Caco-2 (cell line): Measurements from ENCODE around the gene ALG6. TPM values are rescaled to one million over a fixed set of nuclear protein-coding genes. Genes with fewer than 3 reads are reported as not detected.
"Not testable (repeated sequence)": the region's sequence is repeated elsewhere in the genome, so short reads cannot be mapped to it uniquely, and the experiment has no call there.

Experiments
- BruUV-seq: library from RNA; stranded (reverse); fragments of 400-500 nt; replicated peaks from 2 replicates; lab custom pipeline; 2021; lab: Mats Ljungman, UMichigan
- CTCF ChIA-PET: fragments of 300-600 bp; sonication (Branson Sonifier 250); formaldehyde crosslinking; loops from one replicate; lab custom pipeline; 2022; ENCODE audit warnings: antibody characterized with exemption; lab: Charles Lee
- POLR2A ChIA-PET: fragments of 300-600 bp; sonication (Branson Sonifier 250); formaldehyde crosslinking; loops from one replicate; lab custom pipeline; 2022; ENCODE audit warnings: antibody characterized with exemption; lab: Charles Lee
- DNase-seq, 2 experiments: peaks; one replicate each; pipeline versions ENCODE4 v3.0.0 to v3.0.0-alpha.2; 2020 to 2022
- H3K27me3 ChIP-seq: replicated peaks from 2 replicates; pipeline ENCODE4 v1.6.0; 2011; ENCODE audit warnings: low read length; ENCODE audit not compliant: control insufficient read depth, insufficient read depth
- H3K36me3 ChIP-seq: 2 replicates; pipeline ENCODE4 v1.5.1; 2011; ENCODE audit warnings: low read length; ENCODE audit not compliant: control insufficient read depth, insufficient read depth
- H3K4me1 ChIP-seq: fragments of 250-450 bp; sonication (Bioruptor Pico); 2 replicates; pipeline ENCODE4 v1.5.1; 2020; ENCODE audit warnings: mild to moderate bottlenecking
- H3K4me3 ChIP-seq: 2 replicates; pipeline ENCODE4 v1.5.1; 2011; ENCODE audit warnings: low read depth, mild to moderate bottlenecking, control low read depth, low read length
- H3K9me3 ChIP-seq: fragments of 250-450 bp; sonication (Bioruptor Pico); 2 replicates; pipeline ENCODE4 v1.5.1; 2020; ENCODE audit warnings: mild to moderate bottlenecking, moderate library complexity
- H3K27ac Mint-ChIP-seq: one replicate; pipeline ENCODE4 v1.8.0; 2022; ENCODE audit warnings: mixed read lengths; ENCODE audit not compliant: unreplicated experiment
- H3K27me3 Mint-ChIP-seq: one replicate; pipeline ENCODE4 v1.8.0; 2022; ENCODE audit warnings: mixed read lengths; ENCODE audit not compliant: insufficient read depth, unreplicated experiment
- H3K36me3 Mint-ChIP-seq: one replicate; pipeline ENCODE4 v1.8.0; 2022; ENCODE audit warnings: mild to moderate bottlenecking, mixed read lengths; ENCODE audit not compliant: insufficient read depth, unreplicated experiment
- H3K4me1 Mint-ChIP-seq: one replicate; pipeline ENCODE4 v1.8.0; 2022; ENCODE audit warnings: low read depth, mixed read lengths; ENCODE audit not compliant: unreplicated experiment
- H3K4me3 Mint-ChIP-seq: one replicate; pipeline ENCODE4 v1.8.0; 2022; ENCODE audit warnings: mild to moderate bottlenecking, moderate library complexity, mixed read lengths; ENCODE audit not compliant: unreplicated experiment
- H3K9me3 Mint-ChIP-seq: one replicate; pipeline ENCODE4 v1.8.0; 2022; ENCODE audit warnings: mixed read lengths; ENCODE audit not compliant: unreplicated experiment
- intact Hi-C: fragments of 100-400 bp; cut with micrococcal nuclease; formaldehyde crosslinking; loops from one replicate; pipeline ENCODE4 v1.10.0; 2022; ENCODE audit not compliant: unreplicated experiment
- total RNA-seq: library from RNA; stranded (reverse); gene quantifications from 2 replicates; pipeline ENCODE4 v1.2.3, GENCODE V29; 2022
- TF ChIP-seq, protein P1 (sequence below), 2 experiments: fragments of 200-600 bp in 1 of 2; IDR thresholded peaks; 1 replicate in 1 of 2; 2 replicates in 1 of 2; pipeline versions ENCODE4 v1.5.1 to v1.8.0; 2011 to 2022; ENCODE audit warnings: antibody characterized with exemption in 1 of 2, control low read depth in 1 of 2, inconsistent platforms in 1 of 2, low read depth in 1 of 2, low read length in 1 of 2, mild to moderate bottlenecking in 1 of 2, moderate library complexity in 1 of 2; ENCODE audit not compliant: insufficient read depth in 1 of 2, severe bottlenecking in 1 of 2, unreplicated experiment in 1 of 2

Gene ALG6
- total RNA-seq, 1 experiment from 2014 or later: 9.2 TPM

GRCh38 chr1:63350320-63350719 lies 17.1 kb upstream of the ALG6 start:
- intact Hi-C loops: no loop called here
- Mint-ChIP-seq H3K27me3 (peaks cover 11% of the 10 kb centered on the region), H3K27ac (no peak overlapping the region), H3K36me3 (no peaks in the 10 kb centered on the region), H3K9me3 (no peaks in the 10 kb centered on the region), H3K4me1 (no peaks in the 10 kb centered on the region), H3K4me3 (no peak overlapping the region)
- Histone ChIP-seq H3K36me3 (no peaks in the 10 kb centered on the region), H3K4me1 (no peaks in the 10 kb centered on the region), H3K4me3 (no peak overlapping the region), H3K9me3 (no peaks in the 10 kb centered on the region), H3K27me3 (no peaks in the 10 kb centered on the region)
- DNase-seq: no peak
- BruUV-seq: no TSS peak
- ChIA-PET CTCF (no interaction called here), POLR2A (no interaction called here)
- TF ChIP-seq, protein P1, sequence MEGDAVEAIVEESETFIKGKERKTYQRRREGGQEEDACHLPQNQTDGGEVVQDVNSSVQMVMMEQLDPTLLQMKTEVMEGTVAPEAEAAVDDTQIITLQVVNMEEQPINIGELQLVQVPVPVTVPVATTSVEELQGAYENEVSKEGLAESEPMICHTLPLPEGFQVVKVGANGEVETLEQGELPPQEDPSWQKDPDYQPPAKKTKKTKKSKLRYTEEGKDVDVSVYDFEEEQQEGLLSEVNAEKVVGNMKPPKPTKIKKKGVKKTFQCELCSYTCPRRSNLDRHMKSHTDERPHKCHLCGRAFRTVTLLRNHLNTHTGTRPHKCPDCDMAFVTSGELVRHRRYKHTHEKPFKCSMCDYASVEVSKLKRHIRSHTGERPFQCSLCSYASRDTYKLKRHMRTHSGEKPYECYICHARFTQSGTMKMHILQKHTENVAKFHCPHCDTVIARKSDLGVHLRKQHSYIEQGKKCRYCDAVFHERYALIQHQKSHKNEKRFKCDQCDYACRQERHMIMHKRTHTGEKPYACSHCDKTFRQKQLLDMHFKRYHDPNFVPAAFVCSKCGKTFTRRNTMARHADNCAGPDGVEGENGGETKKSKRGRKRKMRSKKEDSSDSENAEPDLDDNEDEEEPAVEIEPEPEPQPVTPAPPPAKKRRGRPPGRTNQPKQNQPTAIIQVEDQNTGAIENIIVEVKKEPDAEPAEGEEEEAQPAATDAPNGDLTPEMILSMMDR (IDR thresholded peaks at IDR 0.05; ENCODE audit: insufficient read depth in 1 of 2, low read depth in 1 of 2, low read length in 1 of 2, severe bottlenecking in 1 of 2, unreplicated experiment in 1 of 2): no peak

GRCh38 chr1:63352736-63353135 lies 14.7 kb upstream of the ALG6 start:
- H3K4me3 ChIP-seq: no peak overlapping the region
- ChIA-PET POLR2A (no interaction called here), CTCF (no interaction called here)
- no peaks in the 10 kb centered on the region for H3K4me1 ChIP-seq
- Mint-ChIP-seq H3K36me3 (no peaks in the 10 kb centered on the region), H3K9me3 (no peaks in the 10 kb centered on the region), H3K27ac (no peak overlapping the region), H3K27me3 (peaks cover 11% of the 10 kb centered on the region), H3K4me3 (no peak overlapping the region), H3K4me1 (no peaks in the 10 kb centered on the region)
- no peaks in the 10 kb centered on the region for H3K27me3 ChIP-seq
- BruUV-seq: no TSS peak
- intact Hi-C loops: no loop called here
- H3K36me3 ChIP-seq: no peaks in the 10 kb centered on the region
- no peaks in the 10 kb centered on the region for H3K9me3 ChIP-seq
- DNase-seq: no peak
- TF ChIP-seq, protein P1 (IDR thresholded peaks at IDR 0.05; ENCODE audit: insufficient read depth in 1 of 2, low read depth in 1 of 2, low read length in 1 of 2, severe bottlenecking in 1 of 2, unreplicated experiment in 1 of 2): no peak

GRCh38 chr1:63356234-63356633 lies 11.2 kb upstream of the ALG6 start:
- CTCF ChIA-PET, DNase-seq, H3K9me3 Mint-ChIP-seq, H3K27me3 Mint-ChIP-seq, H3K4me3 ChIP-seq, H3K27me3 ChIP-seq, H3K27ac Mint-ChIP-seq, H3K4me3 Mint-ChIP-seq, H3K9me3 ChIP-seq, intact Hi-C loops, H3K4me1 Mint-ChIP-seq, H3K36me3 ChIP-seq, H3K36me3 Mint-ChIP-seq, H3K4me1 ChIP-seq, BruUV-seq: not testable (repeated sequence)
- POLR2A ChIA-PET: interaction anchor here (0.6 kb wide), 1 partner anchor 196 kb away, joined by 5 read pairs; no protein-coding TSS in a partner anchor

DNA sequence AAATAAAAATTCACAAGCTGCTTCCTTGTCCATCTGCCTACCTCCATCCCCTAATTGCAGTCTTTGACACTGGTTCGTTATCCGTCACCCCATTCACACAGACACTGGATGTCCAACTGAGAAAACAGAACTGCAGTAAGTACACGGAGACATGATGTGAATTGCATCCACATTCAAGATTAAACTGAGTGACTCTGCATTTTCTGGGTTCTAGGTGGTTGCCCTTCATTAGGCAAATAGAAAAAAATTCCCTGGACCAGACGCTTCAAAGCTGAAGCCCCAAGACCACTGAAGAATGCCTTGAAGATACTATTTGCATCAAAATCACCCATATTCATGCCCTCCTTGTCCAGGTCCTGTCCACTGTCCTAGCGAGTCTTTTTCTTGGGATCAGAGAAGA lies 7.9 kb upstream of the ALG6 start:
- ChIA-PET POLR2A (no interaction called here), CTCF (no interaction called here)
- H3K9me3 Mint-ChIP-seq: no peaks in the 10 kb centered on the region
- H3K9me3 ChIP-seq: no peaks in the 10 kb centered on the region
- no peaks in the 10 kb centered on the region for H3K27me3 ChIP-seq
- intact Hi-C loops: no loop called here
- H3K27me3 Mint-ChIP-seq: peaks cover 3% of the 10 kb centered on the region
- H3K4me1 ChIP-seq: no peaks in the 10 kb centered on the region
- H3K36me3 Mint-ChIP-seq: no peaks in the 10 kb centered on the region
- TF ChIP-seq, protein P1 (IDR thresholded peaks at IDR 0.05; ENCODE audit: insufficient read depth in 1 of 2, low read depth in 1 of 2, low read length in 1 of 2, severe bottlenecking in 1 of 2, unreplicated experiment in 1 of 2): no peak
- H3K4me3 ChIP-seq: no peak overlapping the region
- H3K36me3 ChIP-seq: no peaks in the 10 kb centered on the region
- H3K4me3 Mint-ChIP-seq: no peak overlapping the region
- H3K27ac Mint-ChIP-seq: no peak overlapping the region
- no peak for DNase-seq
- H3K4me1 Mint-ChIP-seq: no peaks in the 10 kb centered on the region
- BruUV-seq: no TSS peak
